GM21367 (cell line): Measurements from ENCODE around the gene CHID1.

Source experiments
- ATAC-seq: cut with Tn5 transposase; IDR thresholded peaks from one replicate; pipeline ENCODE4 v1.9.1; 2021; ENCODE audit not compliant: unreplicated experiment

CHID1 gene

DNA sequence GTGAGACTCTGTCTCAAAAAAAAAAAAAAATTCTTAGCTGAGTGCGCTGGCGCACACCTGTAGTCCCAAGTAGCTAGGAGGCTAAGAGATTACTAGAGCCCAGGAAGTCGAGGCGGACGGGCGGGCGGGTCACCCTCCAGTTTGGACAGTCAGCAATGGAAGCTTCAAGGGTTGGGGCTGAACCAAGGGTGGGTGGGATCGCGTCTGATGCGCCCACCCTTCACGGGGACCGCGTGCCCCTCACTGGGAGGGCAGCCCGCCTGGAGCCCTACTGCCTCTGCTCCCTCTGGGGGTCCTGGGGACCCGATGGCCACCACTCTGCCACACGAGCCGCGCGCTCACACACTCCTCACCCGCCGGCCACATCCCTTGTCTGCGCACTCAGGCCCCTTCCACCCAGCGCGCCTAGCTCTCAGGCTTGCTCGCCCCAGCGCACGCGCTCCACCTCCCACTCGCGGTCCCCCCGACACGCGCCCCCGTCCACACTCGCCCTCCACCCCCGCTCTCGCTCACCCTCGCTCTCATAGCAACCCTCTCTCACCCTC lies 494 bp downstream of the CHID1 start:
- ATAC-seq: peak; percentile 3

DNA sequence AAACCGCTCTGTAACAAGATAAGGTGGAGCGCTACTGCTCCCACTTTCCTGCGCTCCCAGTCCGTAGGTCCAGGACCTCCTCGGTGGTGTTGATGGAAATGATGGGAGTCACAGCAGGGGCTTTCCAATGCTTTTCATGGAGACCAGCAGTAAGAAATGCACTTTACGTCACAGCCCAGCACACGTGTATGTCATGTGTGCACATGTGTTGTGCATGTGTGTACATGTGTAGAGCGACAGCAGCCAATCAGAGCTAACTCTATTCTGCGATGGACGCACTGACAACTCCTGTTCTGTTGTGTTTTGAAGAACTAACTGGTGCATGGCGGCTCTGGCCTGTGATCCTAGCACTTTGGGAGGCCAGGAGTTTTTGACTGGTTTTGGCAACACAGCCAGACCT lies 1.2 kb downstream of the CHID1 start:
- ATAC-seq: no peak

DNA sequence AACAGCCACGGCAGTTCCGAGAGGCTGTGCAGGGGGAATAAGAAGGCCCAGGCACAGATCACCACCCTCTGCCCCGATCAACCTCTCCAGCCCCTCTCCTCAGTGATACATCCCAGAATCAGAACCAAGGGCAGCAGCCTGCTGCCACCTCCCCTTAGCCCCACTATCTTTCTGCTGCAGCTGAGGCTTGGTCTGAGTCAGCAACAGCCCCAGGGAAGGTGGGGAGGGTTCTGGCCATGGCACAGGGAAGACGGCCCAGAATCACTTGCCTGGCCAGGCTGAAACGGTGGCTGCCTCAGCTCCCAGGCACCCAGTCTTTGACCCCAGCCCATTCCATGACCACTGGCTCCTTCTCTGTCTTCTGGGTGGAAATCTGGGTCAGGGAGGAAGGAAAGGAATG lies 2.3 kb downstream of the CHID1 start:
- no peak for ATAC-seq

DNA sequence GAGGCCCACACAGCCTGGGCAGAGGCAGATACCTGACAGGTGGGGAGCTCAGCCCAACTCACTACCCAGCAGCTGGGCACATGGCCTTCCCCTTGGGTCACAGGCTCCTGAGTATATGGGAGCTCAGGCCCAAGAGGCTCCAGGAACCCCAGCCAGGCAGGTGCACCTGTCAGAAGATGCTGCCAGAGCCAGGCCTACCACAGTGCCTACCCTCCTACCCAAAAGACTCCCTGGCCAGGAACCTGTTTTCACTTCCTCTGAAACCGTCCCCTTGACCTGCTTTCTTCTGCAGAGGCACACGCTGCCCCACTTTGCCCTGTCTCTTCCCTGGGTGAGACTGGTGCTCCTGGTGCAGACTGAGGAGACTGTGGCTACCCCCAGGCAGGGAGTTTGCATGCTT lies 2.9 kb downstream of the CHID1 start:
- ATAC-seq: no peak

DNA sequence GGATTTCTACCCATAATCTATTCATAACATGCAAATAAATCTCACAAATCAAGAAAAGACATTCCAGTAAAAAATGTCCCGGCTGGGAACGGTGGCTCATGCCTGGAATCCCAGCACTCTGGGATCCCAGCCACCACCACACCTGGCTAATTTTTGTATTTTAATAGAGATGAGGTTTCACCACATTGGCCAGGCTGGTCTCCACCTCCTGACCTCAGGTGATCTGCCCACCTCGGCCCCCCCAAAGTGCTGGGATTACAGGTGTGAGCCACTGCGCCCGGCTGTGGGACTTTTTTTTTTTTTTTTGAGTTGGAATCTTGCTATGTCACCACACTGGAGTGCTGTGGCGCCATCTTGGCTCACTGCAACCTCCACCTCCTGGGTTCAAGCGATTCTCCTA lies 4.7 kb downstream of the CHID1 start:
- no peak for ATAC-seq

DNA sequence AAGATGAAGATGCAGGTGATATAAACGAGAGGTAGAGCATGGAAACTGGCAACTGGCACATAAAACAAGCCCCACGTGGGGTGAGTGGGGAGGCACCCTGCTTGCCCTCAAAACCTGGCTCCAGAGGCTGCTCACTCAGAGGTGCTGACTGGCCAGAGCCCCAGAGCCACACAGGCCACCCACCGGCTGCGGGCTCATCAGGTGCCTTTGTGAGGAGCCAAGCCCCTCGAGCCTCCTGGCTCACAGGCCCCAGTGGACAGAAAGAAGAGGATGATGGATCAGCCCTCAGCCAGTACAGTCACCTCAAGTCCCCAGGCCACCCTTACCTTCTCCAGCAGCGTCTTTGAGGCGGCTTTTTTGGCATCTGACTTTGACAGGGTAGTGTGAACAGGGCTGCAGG lies 6.2 kb downstream of the CHID1 start:
- ATAC-seq: no peak

DNA sequence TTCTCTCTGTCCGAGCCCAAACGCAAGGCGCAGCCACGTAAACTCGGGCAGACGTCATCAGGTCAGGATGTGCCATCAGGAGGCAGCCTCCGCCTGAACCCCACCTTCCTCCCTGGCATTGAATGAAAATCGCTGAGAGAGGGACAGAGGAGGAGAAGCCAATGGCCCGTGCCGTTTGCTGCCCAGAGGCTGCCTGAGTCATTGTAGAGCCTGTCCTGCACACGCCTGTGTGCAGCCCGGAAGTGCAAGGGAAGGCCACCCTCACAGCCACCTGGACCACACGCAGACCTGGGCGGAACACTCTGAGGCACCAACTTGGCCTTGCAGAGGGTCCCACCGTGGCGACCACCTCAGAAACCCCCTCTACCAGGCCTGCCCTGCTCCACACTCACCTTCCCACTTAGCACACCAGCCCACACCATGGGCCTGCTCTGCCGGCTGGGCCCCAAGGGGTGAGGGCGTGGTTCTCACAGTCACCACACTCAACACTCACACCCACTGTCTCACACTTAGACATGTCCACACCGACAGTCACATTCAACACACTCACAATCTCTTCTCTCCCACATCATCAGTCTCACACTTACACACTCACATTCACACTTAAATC lies 9.1 kb downstream of the CHID1 start:
- ATAC-seq: no peak

DNA sequence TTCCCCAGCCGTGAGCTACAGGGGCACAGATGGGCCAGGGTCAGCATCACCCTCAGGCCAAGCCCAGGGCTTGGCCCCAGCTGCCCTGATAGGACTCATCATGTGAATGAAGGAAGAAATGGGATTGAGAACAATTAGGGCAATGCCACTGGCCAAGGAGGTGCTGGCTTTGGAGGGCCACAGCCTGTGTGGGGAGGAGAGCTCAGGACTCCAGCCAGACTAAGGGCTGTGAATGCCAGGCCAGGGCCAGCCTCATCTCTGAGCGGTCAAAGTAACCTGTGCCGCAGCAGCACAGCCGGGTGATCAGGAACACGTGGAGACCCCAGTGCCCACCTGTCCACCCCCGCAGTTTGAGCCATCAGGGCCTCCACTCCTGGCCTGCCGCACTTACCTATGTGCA lies 10.1 kb downstream of the CHID1 start:
- no peak for ATAC-seq

DNA sequence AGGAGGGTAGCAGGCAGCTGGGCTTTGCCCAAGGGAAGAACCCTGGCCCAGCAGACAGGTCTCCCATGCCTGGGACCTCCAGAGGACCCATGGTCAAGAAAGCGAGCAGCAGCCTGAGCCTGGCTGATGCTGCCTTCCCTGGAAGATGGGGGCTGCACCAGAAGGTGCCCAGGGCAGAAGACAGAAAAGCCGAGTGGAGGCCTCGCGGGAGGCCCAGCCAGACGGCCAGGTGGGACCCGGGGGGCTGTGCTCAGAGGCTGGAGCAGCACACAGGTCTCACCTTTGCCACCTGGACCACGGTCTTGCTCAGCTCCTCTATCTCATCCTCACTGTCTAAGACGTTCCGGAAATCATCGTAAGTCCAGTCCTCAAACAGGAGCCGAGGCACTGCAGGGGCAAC lies 10.9 kb downstream of the CHID1 start:
- ATAC-seq: no peak

DNA sequence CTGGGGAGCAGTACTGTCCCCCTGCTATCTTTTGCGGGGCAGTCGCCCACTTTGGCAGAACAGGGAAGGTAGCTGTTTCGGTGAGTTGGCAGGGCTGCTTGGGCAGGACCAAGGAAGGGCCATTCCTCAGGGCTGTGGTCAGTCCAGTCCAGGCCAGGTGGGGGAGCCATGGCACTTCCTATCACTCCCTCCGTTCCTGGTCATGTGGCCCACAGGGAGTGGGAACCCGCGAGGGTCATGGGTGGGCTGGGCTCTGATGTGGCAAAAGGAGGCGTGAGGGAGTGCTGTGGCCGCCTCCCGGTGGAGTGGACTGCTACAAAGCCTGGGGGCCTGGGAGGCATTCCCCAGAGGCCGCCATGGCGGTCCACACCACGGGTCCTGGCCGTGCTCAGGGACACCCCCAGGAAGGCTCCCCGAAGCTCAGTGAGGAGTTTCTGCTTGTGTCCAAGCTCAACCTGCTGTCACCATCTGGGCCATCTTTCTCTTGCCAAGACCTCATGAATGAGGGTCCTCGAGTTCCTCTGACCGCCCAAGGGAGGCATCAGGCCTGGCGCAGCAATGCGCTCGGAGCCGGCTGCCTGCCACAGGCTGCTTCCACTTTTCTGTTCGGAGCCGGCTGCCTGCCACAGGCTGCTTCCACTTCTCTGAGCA lies 11.9 kb downstream of the CHID1 start:
- no peak for ATAC-seq

DNA sequence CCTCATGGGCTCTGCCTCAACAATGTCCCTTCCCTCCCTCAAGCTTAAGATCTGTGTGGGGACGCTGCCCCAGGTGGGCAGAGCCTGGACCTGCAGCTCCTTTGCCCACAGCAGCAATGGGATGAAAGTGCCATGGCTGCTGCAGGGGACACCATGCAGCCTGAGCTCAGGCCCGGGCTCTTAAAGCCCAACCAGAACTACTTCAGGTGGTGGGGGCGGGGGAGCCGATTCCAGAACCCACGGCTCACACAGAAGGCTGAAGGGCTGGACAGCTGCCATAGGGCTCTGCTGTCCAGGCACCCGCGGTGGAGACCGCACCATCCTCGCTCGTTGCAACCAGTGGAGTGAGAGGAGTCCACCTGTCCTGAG lies 12.5 kb downstream of the CHID1 start:
- no peak for ATAC-seq

DNA sequence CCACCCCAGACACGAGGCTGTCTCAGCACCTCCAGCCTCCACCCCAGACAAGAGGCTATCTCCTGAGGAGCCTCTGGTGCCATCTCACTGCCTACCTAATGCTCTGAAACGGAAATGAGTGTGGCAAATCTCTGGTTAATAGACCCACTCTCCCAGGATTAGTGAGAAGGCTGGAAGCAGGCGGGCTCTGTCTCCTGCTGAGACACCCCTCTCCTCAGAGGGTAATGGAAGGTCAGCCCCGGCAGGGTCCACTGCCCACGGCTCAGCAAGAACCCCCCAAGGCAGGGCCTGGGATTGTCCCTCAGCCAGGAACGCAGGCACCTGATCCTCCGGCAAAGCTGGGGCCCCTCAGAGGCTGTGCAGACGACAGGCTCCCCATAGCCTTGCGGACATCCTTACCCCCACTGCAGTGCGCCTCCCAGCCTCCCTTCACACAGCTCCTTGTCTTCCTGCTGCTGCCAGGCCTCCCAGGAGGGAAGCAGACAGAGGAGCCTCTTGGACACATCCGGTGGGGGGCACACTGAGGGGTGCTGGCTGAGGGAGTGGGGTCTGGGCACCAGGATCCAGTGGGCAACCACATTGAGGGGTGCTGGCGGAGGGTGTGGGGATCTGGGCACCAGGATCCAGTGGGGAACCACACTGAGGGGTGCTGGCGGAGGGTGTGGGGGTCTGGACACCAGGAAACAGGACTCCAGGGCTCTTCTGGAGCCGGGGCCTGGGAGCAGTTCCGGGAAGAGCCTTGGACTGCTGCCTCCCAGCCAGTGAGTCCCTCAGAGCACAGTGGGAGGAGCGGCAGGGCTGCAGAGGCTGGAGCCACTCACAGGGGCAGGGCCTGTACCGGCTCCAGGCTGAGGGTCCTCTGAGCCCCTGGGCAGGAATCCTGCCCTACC lies 13.1 kb downstream of the CHID1 start:
- ATAC-seq: no peak

DNA sequence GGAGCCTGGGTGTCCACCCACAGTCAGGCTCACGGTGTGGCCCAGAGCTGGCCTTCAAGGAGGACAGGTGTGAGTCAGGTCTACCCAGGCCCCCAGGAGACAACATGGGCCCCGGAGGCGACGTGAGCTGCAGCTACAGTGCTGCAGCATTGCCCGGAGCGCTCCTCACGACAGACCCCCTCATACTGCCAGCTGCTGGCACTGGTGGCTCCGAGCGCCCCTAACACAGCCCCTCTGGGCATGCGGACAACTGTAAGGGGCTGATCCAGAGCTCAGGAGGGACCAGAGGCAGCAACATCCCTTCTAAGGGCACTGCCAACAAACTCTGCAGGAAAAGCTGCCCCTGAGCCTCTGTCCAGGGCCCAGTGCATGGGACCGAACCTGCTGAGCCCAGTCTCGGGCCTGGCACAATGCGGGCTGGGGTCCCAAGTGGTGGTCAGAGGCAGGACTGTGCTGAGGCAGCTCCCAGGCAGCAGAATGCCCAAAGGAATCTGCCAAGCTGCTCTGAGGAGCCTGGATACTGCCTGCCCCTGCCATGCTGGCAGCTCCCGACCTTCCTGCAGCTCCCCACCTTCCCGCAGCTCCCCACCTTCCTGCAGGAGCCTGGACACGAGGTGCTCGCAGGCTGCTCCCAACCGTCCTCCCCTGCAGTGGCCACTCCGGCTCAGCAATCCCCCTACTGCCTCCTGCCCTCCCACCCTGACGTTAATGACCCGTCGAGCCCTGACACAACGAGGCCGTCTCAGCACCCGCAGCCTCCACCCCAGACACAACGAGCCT lies 15.1 kb downstream of the CHID1 start:
- ATAC-seq: no peak

DNA sequence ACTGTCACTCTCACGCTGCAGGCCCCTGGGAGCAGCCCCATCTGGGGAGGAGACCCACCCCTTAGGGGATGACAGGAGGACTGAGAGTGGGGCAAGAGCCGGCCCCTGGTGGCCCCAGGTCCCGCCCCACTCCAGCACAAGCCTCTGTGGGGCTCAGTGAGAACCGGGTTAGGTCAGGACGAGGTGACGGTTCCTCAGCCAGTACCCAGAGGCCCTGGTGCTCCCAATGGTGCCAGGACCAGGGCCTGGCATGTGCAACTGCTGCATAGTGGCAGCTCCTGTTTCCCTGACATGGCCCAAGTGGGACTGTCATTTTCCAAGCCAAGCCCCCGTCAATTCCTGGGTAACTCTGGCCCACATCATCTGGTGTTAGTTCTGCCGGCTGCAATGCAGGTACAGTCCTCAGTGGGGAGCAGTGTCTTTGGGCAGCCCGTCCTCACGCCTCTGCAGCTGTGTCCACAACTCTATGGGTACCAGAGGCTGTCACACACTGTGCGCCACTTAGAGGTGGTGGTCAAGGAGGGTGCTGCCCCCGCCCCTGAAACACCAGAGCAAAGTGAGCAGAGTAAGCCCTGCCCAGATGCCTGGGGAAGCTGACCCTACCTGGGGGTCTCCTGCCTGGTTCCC lies 15.9 kb downstream of the CHID1 start:
- no peak for ATAC-seq

DNA sequence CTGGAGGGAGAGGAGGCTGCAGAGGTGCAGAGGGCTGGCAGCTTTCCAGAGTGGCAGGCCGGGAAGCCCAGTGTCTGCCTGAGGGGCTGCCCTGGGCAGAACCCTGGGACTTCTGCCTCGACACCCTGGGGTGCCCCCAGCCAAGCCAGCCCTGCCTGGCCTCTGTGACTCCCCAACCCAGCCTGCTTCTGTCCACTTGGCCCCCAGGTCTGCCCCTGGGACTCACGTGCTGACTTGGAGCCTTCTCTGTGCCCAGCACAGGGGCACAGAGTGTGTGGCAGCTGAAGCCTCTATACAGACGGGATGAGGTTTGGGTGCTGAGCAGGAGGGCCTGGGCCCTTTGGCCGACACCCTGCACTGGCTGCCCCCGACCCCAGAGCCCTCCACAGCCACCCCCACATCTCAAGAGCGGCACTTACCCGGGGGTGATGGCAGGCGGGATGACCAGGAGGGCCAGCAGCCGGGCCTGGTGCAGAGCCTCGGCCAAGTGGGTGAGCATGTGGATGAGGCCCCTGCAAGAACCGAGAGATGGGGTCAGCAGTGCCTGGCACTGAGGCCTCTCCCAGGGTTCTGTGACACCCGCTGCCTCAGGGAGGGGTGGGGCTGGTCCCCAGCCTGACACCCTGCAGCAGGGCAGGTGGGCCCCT lies 17.5 kb downstream of the CHID1 start:
- no peak for ATAC-seq

DNA sequence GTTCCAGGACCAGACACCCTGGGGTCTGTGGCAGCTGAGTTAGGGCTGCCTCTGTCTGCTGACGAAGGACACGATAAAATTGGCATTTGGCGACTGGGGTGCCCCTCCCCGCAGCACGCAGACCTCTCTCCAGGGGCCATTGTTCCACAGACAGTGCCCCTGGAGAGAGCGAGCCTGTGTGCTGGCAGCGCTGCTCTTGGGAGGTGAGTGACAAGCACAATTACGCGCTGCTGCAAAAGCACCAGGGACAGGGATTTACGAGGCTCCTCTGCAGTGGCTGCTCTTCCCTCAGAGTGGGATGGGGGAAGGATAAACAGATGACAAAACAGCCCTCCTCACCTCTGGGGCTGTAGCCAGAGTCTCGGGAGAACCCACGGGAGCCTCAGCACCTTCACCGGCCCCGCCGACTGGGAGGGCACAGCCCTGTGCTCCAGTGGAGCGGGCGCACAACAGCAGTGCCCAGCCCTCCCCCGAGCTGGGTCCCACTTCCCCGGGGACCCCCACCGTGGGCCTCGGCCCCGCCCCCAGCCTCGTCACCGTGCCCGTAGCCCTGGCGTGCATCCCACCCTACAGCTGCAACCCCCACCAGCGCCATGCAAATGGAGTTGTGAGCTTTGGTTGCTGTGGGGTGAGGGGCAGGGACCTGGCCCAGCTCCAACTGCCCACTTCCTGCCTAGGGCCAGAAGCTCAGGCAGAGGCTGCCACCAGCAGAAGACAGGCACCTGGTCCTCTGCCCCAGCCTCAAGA lies 19.6 kb downstream of the CHID1 start:
- no peak for ATAC-seq

DNA sequence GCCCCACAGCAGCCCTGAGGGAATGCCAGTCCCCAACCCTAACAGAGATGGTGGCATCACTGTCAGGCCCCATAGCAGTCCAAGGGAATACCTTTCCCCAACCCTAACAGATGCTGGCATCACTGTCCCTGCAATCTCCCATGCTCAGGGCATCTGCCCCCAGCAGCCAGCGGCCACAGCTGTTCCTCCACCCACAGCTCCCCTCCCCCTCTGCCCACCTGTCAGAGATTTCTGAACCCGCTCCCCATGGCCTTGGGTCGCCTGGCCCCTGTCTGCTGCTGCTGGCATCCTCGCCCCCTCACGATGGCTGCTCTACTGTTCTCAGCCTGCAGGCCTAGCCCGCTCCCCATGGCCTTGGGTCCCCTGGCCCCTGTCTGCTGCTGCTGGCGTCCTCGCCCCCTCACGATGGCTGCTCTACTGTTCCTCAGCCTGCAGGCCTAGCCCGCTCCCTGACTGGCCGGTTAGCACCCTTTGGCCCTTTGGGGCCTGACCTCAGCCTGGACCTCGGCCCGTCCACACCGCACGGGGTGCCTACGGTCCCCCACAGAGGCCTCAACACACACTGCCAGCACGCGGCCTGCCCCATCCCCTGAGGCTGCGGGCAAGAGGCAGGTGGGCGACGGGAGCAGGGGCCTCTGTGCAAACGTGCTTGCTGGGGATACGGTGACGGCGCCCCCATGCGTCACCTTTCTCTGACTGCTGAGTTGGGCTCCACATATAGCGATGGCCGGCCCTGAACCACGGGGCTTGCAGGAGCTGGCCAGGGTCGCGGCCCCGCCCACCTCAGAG lies 20.7 kb downstream of the CHID1 start:
- no peak for ATAC-seq

DNA sequence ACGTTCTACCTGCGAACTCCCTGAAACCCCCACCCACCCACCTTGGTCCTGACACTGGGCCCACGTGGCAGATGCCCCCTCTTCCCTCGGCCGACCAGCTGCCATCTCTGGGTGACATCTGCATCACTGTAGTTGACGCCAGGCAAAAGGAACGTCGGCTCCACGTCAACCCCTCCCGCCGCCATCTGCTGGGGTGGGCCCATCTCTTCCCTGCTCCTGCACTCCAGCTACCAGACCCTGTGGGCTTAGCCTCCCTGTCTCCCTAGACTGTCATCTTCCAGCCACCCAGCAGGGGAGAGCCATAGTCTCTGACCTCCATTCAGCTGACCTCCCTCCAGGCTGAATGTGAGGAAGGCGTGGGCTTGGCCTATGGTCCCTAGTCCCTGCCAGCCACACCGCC lies 21.4 kb downstream of the CHID1 start:
- no peak for ATAC-seq
